Stomach (tissue), 4 donors: ENCODE results near the gene NAV3.

Experiments
- EP300 ChIP-seq: sonication (generic); formaldehyde crosslinking; IDR thresholded peaks from one replicate; pipeline ENCODE4 v1.6.1; 2017; ENCODE audit warnings: antibody characterized with exemption
- POLR2A ChIP-seq, 4 donors: fragments of 450-650 bp; IDR thresholded peaks; one replicate each; pipeline ENCODE4 v1.6.1; 2016; ENCODE audit warnings: antibody characterized with exemption in 4 of 4, control low read depth in 2 of 4, mild to moderate bottlenecking in 1 of 4, moderate library complexity in 1 of 4

- TF ChIP-seq POLR2A (IDR thresholded peaks at IDR 0.05) (no peak), EP300 (no peak)
Observed at GRCh38 chr12:78156751-78157150, 326.1 kb downstream of the NAV3 start.
